Heart right ventricle (tissue), 16 donors: Measurements from ENCODE around the gene SLC28A1. TPM values are rescaled to one million over a fixed set of nuclear protein-coding genes. Genes with fewer than 3 reads are reported as not detected.

Experiments
- ATAC-seq, 8 donors: fragments of 200-7000 bp; cut with Tn5 transposase; one replicate each; pipeline ENCODE4 v1.9.1; 2020; ENCODE audit warnings: mild to moderate bottlenecking in 8 of 8, moderate library complexity in 8 of 8, moderate number of reproducible peaks in 1 of 8
- DNase-seq, 2 donors: peaks; one replicate each; pipeline ENCODE4 v3.0.0-alpha.2; 2020
- H3K27ac ChIP-seq, 10 donors: fragments of 200-600 bp; sonication (generic) in 2 of 10; one replicate each; pipeline versions ENCODE4 v1.5.0 to v1.8.0; 2020 to 2022; ENCODE audit warnings: mild to moderate bottlenecking in 3 of 10
- H3K27me3 ChIP-seq, 7 donors: fragments of 200-600 bp; one replicate each; pipeline ENCODE4 v1.8.0; 2021 to 2022; ENCODE audit warnings: mild to moderate bottlenecking in 2 of 7
- H3K36me3 ChIP-seq, 9 donors: fragments of 200-600 bp; sonication (generic) in 1 of 9; one replicate each; pipeline versions ENCODE4 v1.5.0 to v1.8.0; 2020 to 2022; ENCODE audit warnings: mild to moderate bottlenecking in 2 of 9
- H3K4me1 ChIP-seq, 9 donors: fragments of 200-600 bp; sonication (generic) in 1 of 9; one replicate each; pipeline versions ENCODE4 v1.5.0 to v1.8.0; 2020 to 2022; ENCODE audit warnings: mild to moderate bottlenecking in 4 of 9
- H3K4me3 ChIP-seq, 10 donors: fragments of 200-600 bp; sonication (generic) in 2 of 10; one replicate each; pipeline versions ENCODE4 v1.5.0 to v1.8.0; 2020 to 2022; ENCODE audit warnings: mild to moderate bottlenecking in 7 of 10, moderate library complexity in 2 of 10
- H3K9me3 ChIP-seq, 11 donors: fragments of 200-600 bp in 10 of 11; sonication (generic) in 2 of 11; one replicate each; pipeline versions ENCODE4 v1.5.0 to v1.8.0; 2013 to 2022; ENCODE audit warnings: mild to moderate bottlenecking in 2 of 11, control low read depth in 1 of 11, moderate library complexity in 1 of 11
- CTCF ChIP-seq, 9 donors: fragments of 200-600 bp; sonication (generic) in 2 of 9; IDR thresholded peaks; one replicate each; pipeline versions ENCODE4 v1.5.0 to v1.8.0; 2021 to 2022; ENCODE audit warnings: antibody characterized with exemption in 9 of 9, mild to moderate bottlenecking in 5 of 9, moderate library complexity in 1 of 9
- WGBS, 2 donors: extraction: QIAGEN DNeasy Blood & Tissue Kit; methylation state at CpG; one replicate each; pipeline ENCODE4 v1.1.7; 2013; ENCODE audit warnings: inconsistent platforms in 1 of 2; 5-methylcytosine and 5-hydroxymethylcytosine counted together
- intact Hi-C, 10 donors: fragments of 100-400 bp; cut with DNase I; formaldehyde crosslinking; loops; one replicate each; pipeline versions ENCODE4 v1.11.1 to v1.14.2; 2022
- polyA plus RNA-seq, 2 donors: library from polyadenylated mRNA; stranded (reverse); fragments of 200-250 nt; gene quantifications; one replicate each; pipeline ENCODE4 v1.2.3, GENCODE V29; 2013
- total RNA-seq, 10 donors: library from RNA; stranded (reverse); fragmentation: NEBNext Ultra II Directional in 3 of 10; extraction: Animal tissue kit (Norgen Biotek cat#: 25700) in 3 of 10; gene quantifications; one replicate each; pipeline versions ENCODE4 v1.2.1 to v1.2.4, GENCODE V29; 2021 to 2023
- donor health status: Arrhythmogenic right ventricular cardiomyopathy.
- donor health status: ischemic (EF 13 %, LVEDD 7.1; RV severe dilation, severe dysfunction).
- donor health status: healthy with polysubstance abuse.
- donor health status: DM: no; HTN: yes; CAD: no.
- donor health status: DM: no; HTN: no; CAD: no.
- donor health status: ischemic (EF 25% LVEDD 6.9; RV normal size, moderate dysfunction).
- donor health status: ischemic (EF 25% LVEDD 5.7; RV mildly dilated, moderate dysfunction).
- donor health status: healthy.
- donor health status: DM: yes; HTN: yes; CAD: no.
- donor health status: Ischemic cardiomyopathy.
- donor health status: ischemic (EF 35%, LVEDD 5.7; RV mildly dilated, moderate dysfunction).
- donor health status: nonischemic (EF 11% LVEDD 7.7; RV severe dilation, severe dysfunction).
- donor health status: DM: yes; HTN: yes; CAD: no.
- donor health status: PGD.
- donor health status: ischemic (EF 29% LVEDD 5.4; RV normal size, mild dysfunction).
- donor health status: nonischemic (EF 23%, LVEDD 6.1; RV moderate dilation, normal function).

SLC28A1 gene
- total and polyA plus RNA-seq, 12 donors: 0.07 to 2.2 (median 1.5) TPM

- H3K4me3 ChIP-seq: no peak overlapping the region
- DNase-seq (no peak), ATAC-seq (no peak)
- intact Hi-C loops: loop anchor here in 1 of 10 donors (5.0 kb wide), 1 partner anchor 42 kb away; no protein-coding TSS in a partner anchor
- H3K27ac ChIP-seq: no peak overlapping the region
- 51 to 72% methylated on average over 1 of the region's 1 CpG for WGBS, 2 donors
- H3K9me3 ChIP-seq: no peaks in the 10 kb centered on the region
- no peak for TF ChIP-seq CTCF (IDR thresholded peaks at IDR 0.05)
- peaks cover 7 to 85% (median 60%) of the 10 kb centered on the region in 9 donors for H3K4me1 ChIP-seq
- H3K36me3 ChIP-seq: no peaks in the 10 kb centered on the region
- no peaks in the 10 kb centered on the region for H3K27me3 ChIP-seq
These were observed 106.0 kb downstream of the SLC28A1 start for GRCh38 chr15:84990507-84990906.

- intact Hi-C loops: loop anchor here in 1 of 10 donors (5.0 kb wide), 1 partner anchor 41 kb away; no protein-coding TSS in a partner anchor
- H3K4me1 ChIP-seq: peaks cover 7 to 79% (median 60%) of the 10 kb centered on the region in 9 donors
- 86 to 88% methylated on average over 4 of the region's 4 CpGs for WGBS, 2 donors
- H3K27ac ChIP-seq: no peak overlapping the region
- H3K27me3 ChIP-seq: no peaks in the 10 kb centered on the region
- no peaks in the 10 kb centered on the region for H3K36me3 ChIP-seq
- H3K4me3 ChIP-seq: no peak overlapping the region
- no peak for TF ChIP-seq CTCF (IDR thresholded peaks at IDR 0.05)
- ATAC-seq (no peak), DNase-seq (no peak)
- H3K9me3 ChIP-seq: no peaks in the 10 kb centered on the region
These were observed 106.7 kb downstream of the SLC28A1 start for GRCh38 chr15:84991014-84991712.

- intact Hi-C loops: loop anchor here in 1 of 10 donors (5.0 kb wide), 1 partner anchor 40 kb away; no protein-coding TSS in a partner anchor
- TF ChIP-seq CTCF (IDR thresholded peaks at IDR 0.05): no peak
- H3K9me3 ChIP-seq: no peaks in the 10 kb centered on the region
- no peaks in the 10 kb centered on the region for H3K27me3 ChIP-seq
- H3K36me3 ChIP-seq: no peaks in the 10 kb centered on the region
- no peak overlapping the region for H3K4me3 ChIP-seq
- peaks cover 7 to 69% (median 54%) of the 10 kb centered on the region in 9 donors for H3K4me1 ChIP-seq
- peak overlapping the region in 4 of 10 donors; percentile 13 to 65 (median 44) for H3K27ac ChIP-seq
- DNase-seq: no peak
- 81 to 83% methylated on average over 4 of the region's 4 CpGs for WGBS, 2 donors
- ATAC-seq: peak; percentile 46 to 93 (median 84)
These were observed 107.9 kb downstream of the SLC28A1 start for GRCh38 chr15:84992157-84992944.

Other genes with a start within 250 kb of the SLC28A1 start
- 10 to 100 TPM; 10.4 to 16.0 (median 13.9) TPM for gene WDR73, start 230.4 kb upstream of the SLC28A1 start, total RNA-seq
- gene WDR73, start 230.4 kb upstream of the SLC28A1 start, polyA plus RNA-seq: 10 to 100 TPM; 16.7 to 18.4 TPM
- 1 to 10 TPM in 9 of 10 donors, under 1 TPM in 1; 0.96 to 6.6 (median 2.1) TPM for gene NMB, start 226.5 kb upstream of the SLC28A1 start, total RNA-seq
- 1 to 10 TPM; 2.3 to 8.0 TPM for gene NMB, start 226.5 kb upstream of the SLC28A1 start, polyA plus RNA-seq
- gene SEC11A, start 168.5 kb upstream of the SLC28A1 start, total RNA-seq: 10 to 100 TPM; 65.9 to 93.8 (median 75.0) TPM
- 100 to 1,000 TPM in 1 of 2 donors, 10 to 100 TPM in 1; 77.7 to 123 TPM for gene SEC11A, start 168.5 kb upstream of the SLC28A1 start, polyA plus RNA-seq
- 10 to 100 TPM; 17.1 to 26.9 (median 20.8) TPM for gene ZNF592, start 136.1 kb upstream of the SLC28A1 start, total RNA-seq
- gene ZNF592, start 136.1 kb upstream of the SLC28A1 start, polyA plus RNA-seq: 1 to 10 TPM; 8.2 to 8.7 TPM
- gene ALPK3, start 67.3 kb upstream of the SLC28A1 start, total RNA-seq: 100 to 1,000 TPM; 112 to 268 (median 191) TPM
- gene ALPK3, start 67.3 kb upstream of the SLC28A1 start, polyA plus RNA-seq: 100 to 1,000 TPM in 1 of 2 donors, 10 to 100 TPM in 1; 35.1 to 110 TPM
- 10 to 100 TPM; 13.1 to 20.3 (median 17.4) TPM for gene PDE8A, start 97.2 kb downstream of the SLC28A1 start, total RNA-seq
- gene PDE8A, start 97.2 kb downstream of the SLC28A1 start, polyA plus RNA-seq: 10 to 100 TPM; 10.9 to 46.7 TPM